CD4-positive, CD25-positive, alpha-beta regulatory T cell (primary cell): ENCODE results near the gene CHRNG. TPM values are rescaled to one million over a fixed set of nuclear protein-coding genes. Genes with fewer than 3 reads are reported as not detected.

Experiments used
- ATAC-seq, 2 donors: fragments of 150-1000 bp; cut with Tn5 transposase; one replicate each; pipeline ENCODE4 v1.10.0; 2021; ENCODE audit warnings: low read depth in 2 of 2, moderate number of reproducible peaks in 2 of 2, moderate library complexity in 1 of 2
- DNase-seq, 3 donors: peaks; one replicate each; pipeline versions ENCODE4 v3.0.0 to v3.0.0-alpha.2; 2012 to 2022; ENCODE audit warnings: mixed read lengths in 1 of 3
- H3K27ac ChIP-seq: one replicate; pipeline ENCODE4 v1.7.0; 2013; ENCODE audit warnings: mild to moderate bottlenecking, low read length; ENCODE audit not compliant: insufficient read depth, poor library complexity, severe bottlenecking
- H3K27me3 ChIP-seq: one replicate; pipeline ENCODE4 v1.7.0; 2013; ENCODE audit warnings: low read length; ENCODE audit not compliant: control insufficient read depth, insufficient read depth
- H3K36me3 ChIP-seq: one replicate; pipeline ENCODE4 v1.7.0; 2013; ENCODE audit warnings: mild to moderate bottlenecking, low read length, moderate library complexity; ENCODE audit not compliant: control insufficient read depth, insufficient read depth
- H3K4me1 ChIP-seq: 2 replicates; pipeline ENCODE4 v1.7.0; 2013; ENCODE audit warnings: mild to moderate bottlenecking, low read length; ENCODE audit not compliant: insufficient read depth, control insufficient read depth, poor library complexity, severe bottlenecking
- H3K4me3 ChIP-seq: one replicate; pipeline ENCODE4 v1.7.0; 2013; ENCODE audit warnings: low read depth, mild to moderate bottlenecking, low read length, moderate library complexity
- H3K9me3 ChIP-seq, 2 experiments: 1 replicate in 1 of 2; 2 replicates in 1 of 2; pipeline ENCODE4 v1.7.0; 2013; ENCODE audit warnings: low read length in 2 of 2, mild to moderate bottlenecking in 1 of 2, moderate library complexity in 1 of 2; ENCODE audit not compliant: control insufficient read depth in 2 of 2
- H3K27ac Mint-ChIP-seq, 3 donors: one replicate each; pipeline ENCODE4 v1.8.0; 2020 to 2022; ENCODE audit warnings: mild to moderate bottlenecking in 3 of 3, mixed read lengths in 3 of 3, moderate library complexity in 2 of 3
- H3K27me3 Mint-ChIP-seq: one replicate; pipeline ENCODE4 v1.8.0; 2022; ENCODE audit warnings: mild to moderate bottlenecking, mixed read lengths
- H3K36me3 Mint-ChIP-seq: one replicate; pipeline ENCODE4 v1.8.0; 2020; ENCODE audit warnings: mixed read lengths
- H3K4me1 Mint-ChIP-seq, 4 donors: one replicate each; pipeline ENCODE4 v1.8.0; 2020 to 2022; ENCODE audit warnings: mixed read lengths in 4 of 4, mild to moderate bottlenecking in 1 of 4
- H3K4me3 Mint-ChIP-seq, 4 donors: one replicate each; pipeline ENCODE4 v1.8.0; 2020 to 2022; ENCODE audit warnings: mild to moderate bottlenecking in 4 of 4, mixed read lengths in 4 of 4, moderate library complexity in 3 of 4
- H3K9me3 Mint-ChIP-seq, 7 donors: one replicate each; pipeline ENCODE4 v1.8.0; 2020 to 2022; ENCODE audit warnings: mixed read lengths in 7 of 7, mild to moderate bottlenecking in 3 of 7, moderate library complexity in 2 of 7
- polyA plus RNA-seq, 4 donors: library from polyadenylated mRNA; unstranded; fragments of 300-500 nt; fragmentation: Illumina TruSeq; gene quantifications; one replicate each; pipeline ENCODE4 v1.2.3, GENCODE V29; 2021
- total RNA-seq: library from RNA; stranded (reverse); gene quantifications from one replicate; pipeline ENCODE4 v1.2.3, GENCODE V29; 2022

The CHRNG gene
- total and polyA plus RNA-seq, 5 donors from 2014 or later, result 0.07 TPM; not detected in 4

GRCh38 chr2:232520489-232520888 is 19.0 kb upstream of the CHRNG start:
- Histone ChIP-seq H3K27ac (no peak overlapping the region), H3K27me3 (peaks cover 3% of the 10 kb centered on the region), H3K4me3 (no peak overlapping the region), H3K4me1 (peaks cover 22% of the 10 kb centered on the region), H3K9me3 (no peaks in the 10 kb centered on the region), H3K36me3 (no peaks in the 10 kb centered on the region)
- no peak for ATAC-seq
- peaks cover 46% of the 10 kb centered on the region for H3K27me3 Mint-ChIP-seq
- no peak overlapping the region for H3K27ac Mint-ChIP-seq
- H3K36me3 Mint-ChIP-seq, result no peaks in the 10 kb centered on the region
- H3K4me3 Mint-ChIP-seq, result no peak overlapping the region
- H3K9me3 Mint-ChIP-seq, result no peaks in the 10 kb centered on the region
- DNase-seq, result no peak
- H3K4me1 Mint-ChIP-seq, result peaks cover 0 to 11% (median under 1%) of the 10 kb centered on the region in 4 donors

- no peaks in the 10 kb centered on the region for H3K36me3 ChIP-seq
- H3K27me3 Mint-ChIP-seq, result peaks cover 44% of the 10 kb centered on the region
- H3K27me3 ChIP-seq, result peaks cover 3% of the 10 kb centered on the region
- DNase-seq (no peak), ATAC-seq (no peak)
- H3K4me3 ChIP-seq, result no peak overlapping the region
- peaks cover 22% of the 10 kb centered on the region for H3K4me1 ChIP-seq
- no peaks in the 10 kb centered on the region for H3K9me3 Mint-ChIP-seq
- peak overlapping the region in 2 of 4 donors; percentile 1 to 38 for H3K4me3 Mint-ChIP-seq
- no peaks in the 10 kb centered on the region for H3K9me3 ChIP-seq
- no peak overlapping the region for H3K27ac ChIP-seq
- no peak overlapping the region for H3K27ac Mint-ChIP-seq
- peaks cover 0 to 11% (median under 1%) of the 10 kb centered on the region in 4 donors for H3K4me1 Mint-ChIP-seq
- no peaks in the 10 kb centered on the region for H3K36me3 Mint-ChIP-seq
Observed at GRCh38 chr2:232521098-232521497, 18.4 kb upstream of the CHRNG start.

GRCh38 chr2:232521959-232522622 is 17.4 kb upstream of the CHRNG start:
- DNase-seq (peak; percentile 47 to 62 (median 47)), ATAC-seq (peak; percentile 53 to 55)
- H3K36me3 Mint-ChIP-seq, result no peaks in the 10 kb centered on the region
- Histone ChIP-seq H3K9me3 (no peaks in the 10 kb centered on the region), H3K27me3 (peaks cover 3% of the 10 kb centered on the region), H3K27ac (no peak overlapping the region), H3K4me3 (no peak overlapping the region), H3K36me3 (no peaks in the 10 kb centered on the region), H3K4me1 (peaks cover 22% of the 10 kb centered on the region)
- H3K4me1 Mint-ChIP-seq, result peaks cover 0 to 11% (median under 1%) of the 10 kb centered on the region in 4 donors
- H3K9me3 Mint-ChIP-seq, result no peaks in the 10 kb centered on the region
- H3K27ac Mint-ChIP-seq, result no peak overlapping the region
- H3K4me3 Mint-ChIP-seq, result no peak overlapping the region
- H3K27me3 Mint-ChIP-seq, result peaks cover 45% of the 10 kb centered on the region

GRCh38 chr2:232522623-232523401 is 16.7 kb upstream of the CHRNG start:
- H3K36me3 Mint-ChIP-seq, result no peaks in the 10 kb centered on the region
- peaks cover 42% of the 10 kb centered on the region for H3K27me3 Mint-ChIP-seq
- peaks cover 22% of the 10 kb centered on the region for H3K4me1 ChIP-seq
- H3K27ac ChIP-seq, result no peak overlapping the region
- peaks cover 0 to 11% (median under 1%) of the 10 kb centered on the region in 4 donors for H3K4me1 Mint-ChIP-seq
- H3K4me3 Mint-ChIP-seq, result peak overlapping the region in 3 of 4 donors; percentile 58 to 67 (median 61)
- no peaks in the 10 kb centered on the region for H3K9me3 ChIP-seq
- no peak for DNase-seq
- H3K36me3 ChIP-seq, result no peaks in the 10 kb centered on the region
- no peak overlapping the region for H3K27ac Mint-ChIP-seq
- ATAC-seq, result no peak
- H3K4me3 ChIP-seq, result no peak overlapping the region
- H3K27me3 ChIP-seq, result peaks cover 3% of the 10 kb centered on the region
- no peaks in the 10 kb centered on the region for H3K9me3 Mint-ChIP-seq

GRCh38 chr2:232523402-232523681 is 16.1 kb upstream of the CHRNG start:
- H3K27me3 Mint-ChIP-seq, result peaks cover 42% of the 10 kb centered on the region
- Histone ChIP-seq H3K9me3 (no peaks in the 10 kb centered on the region), H3K27ac (no peak overlapping the region), H3K4me1 (peaks cover 22% of the 10 kb centered on the region), H3K36me3 (no peaks in the 10 kb centered on the region), H3K27me3 (peaks cover 3% of the 10 kb centered on the region), H3K4me3 (no peak overlapping the region)
- no peaks in the 10 kb centered on the region for H3K36me3 Mint-ChIP-seq
- peak overlapping the region in 2 of 4 donors; percentile 29 to 67 for H3K4me3 Mint-ChIP-seq
- no peak for DNase-seq
- H3K9me3 Mint-ChIP-seq, result peaks cover 0 to under 1% (median 0%) of the 10 kb centered on the region in 7 donors
- peaks cover 0 to 13% (median under 1%) of the 10 kb centered on the region in 4 donors for H3K4me1 Mint-ChIP-seq
- ATAC-seq, result no peak
- H3K27ac Mint-ChIP-seq, result no peak overlapping the region

- H3K36me3 ChIP-seq, result no peaks in the 10 kb centered on the region
- DNase-seq, result peak in 1 of 3 donors; percentile 41
- peak overlapping the region in 1 of 4 donors; percentile 46 for H3K4me3 Mint-ChIP-seq
- H3K36me3 Mint-ChIP-seq, result no peaks in the 10 kb centered on the region
- peaks cover 0 to 16% (median 2%) of the 10 kb centered on the region in 4 donors for H3K4me1 Mint-ChIP-seq
- peaks cover 3% of the 10 kb centered on the region for H3K27me3 ChIP-seq
- ATAC-seq, result no peak
- peaks cover 47% of the 10 kb centered on the region for H3K27me3 Mint-ChIP-seq
- no peak overlapping the region for H3K27ac ChIP-seq
- H3K4me1 ChIP-seq, result peaks cover 22% of the 10 kb centered on the region
- peaks cover 0 to 2% (median 0%) of the 10 kb centered on the region in 7 donors for H3K9me3 Mint-ChIP-seq
- H3K27ac Mint-ChIP-seq, result no peak overlapping the region
- no peak overlapping the region for H3K4me3 ChIP-seq
- H3K9me3 ChIP-seq, result no peaks in the 10 kb centered on the region
Observed at GRCh38 chr2:232523682-232524597, 15.6 kb upstream of the CHRNG start.

GRCh38 chr2:232524771-232525170 is 14.7 kb upstream of the CHRNG start:
- Histone ChIP-seq H3K36me3 (no peaks in the 10 kb centered on the region), H3K9me3 (no peaks in the 10 kb centered on the region), H3K4me1 (peaks cover 22% of the 10 kb centered on the region), H3K27me3 (peaks cover 3% of the 10 kb centered on the region), H3K4me3 (no peak overlapping the region), H3K27ac (no peak overlapping the region)
- Mint-ChIP-seq H3K9me3 (peaks cover 0 to 2% (median 0%) of the 10 kb centered on the region in 7 donors), H3K36me3 (no peaks in the 10 kb centered on the region), H3K27ac (no peak overlapping the region), H3K4me1 (peaks cover 0 to 17% (median 2%) of the 10 kb centered on the region in 4 donors), H3K27me3 (peaks cover 50% of the 10 kb centered on the region), H3K4me3 (no peak overlapping the region)
- DNase-seq, result no peak
- ATAC-seq, result no peak
